GM19452 (cell line): Measurements from ENCODE around the gene PATJ.
"Not testable (repeated sequence)": the region's sequence is repeated elsewhere in the genome, so short reads cannot be mapped to it uniquely, and the experiment has no call there.

Source experiments
- ATAC-seq: cut with Tn5 transposase; IDR thresholded peaks from one replicate; pipeline ENCODE4 v1.9.1; 2021; ENCODE audit not compliant: unreplicated experiment

PATJ gene

DNA sequence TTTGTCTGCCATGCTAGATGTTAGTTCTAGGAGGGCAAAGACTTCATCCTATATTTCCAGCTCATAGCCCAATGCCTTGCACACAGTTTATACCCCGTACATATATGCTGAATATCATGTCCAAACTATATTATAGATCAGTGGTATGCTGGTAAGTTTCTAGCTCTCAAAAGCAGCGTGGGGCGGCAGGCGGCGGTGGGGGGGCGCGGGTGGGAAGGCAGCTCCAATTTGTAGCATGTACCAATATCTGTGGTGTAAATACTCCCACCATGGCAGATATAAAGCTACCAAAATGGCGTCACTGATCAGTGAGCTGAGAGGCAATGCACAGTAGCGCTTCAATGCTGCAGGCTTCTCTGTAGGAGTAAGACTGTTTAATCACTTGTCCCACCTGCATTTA, 77.1 kb downstream of the PATJ start:
- no peak for ATAC-seq

DNA sequence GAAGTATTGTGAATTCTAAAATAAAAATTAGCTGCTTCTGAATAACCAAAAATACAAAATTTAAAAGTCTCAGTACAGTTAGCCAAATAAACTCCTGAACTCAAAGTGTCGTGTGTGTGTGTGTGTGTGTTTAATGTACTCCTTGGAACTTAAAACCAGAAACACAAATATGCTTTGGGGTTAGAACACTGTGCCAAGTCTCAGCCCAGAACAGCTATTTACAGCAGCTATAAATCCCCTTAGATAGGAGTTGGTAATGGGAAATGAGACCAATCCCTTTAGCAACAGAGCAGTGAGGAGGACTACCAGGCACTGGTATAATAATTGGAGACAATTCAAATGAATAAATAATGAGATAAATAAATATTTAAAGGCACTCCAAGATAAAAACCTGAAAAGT, 83.1 kb downstream of the PATJ start:
- ATAC-seq, result no peak

DNA sequence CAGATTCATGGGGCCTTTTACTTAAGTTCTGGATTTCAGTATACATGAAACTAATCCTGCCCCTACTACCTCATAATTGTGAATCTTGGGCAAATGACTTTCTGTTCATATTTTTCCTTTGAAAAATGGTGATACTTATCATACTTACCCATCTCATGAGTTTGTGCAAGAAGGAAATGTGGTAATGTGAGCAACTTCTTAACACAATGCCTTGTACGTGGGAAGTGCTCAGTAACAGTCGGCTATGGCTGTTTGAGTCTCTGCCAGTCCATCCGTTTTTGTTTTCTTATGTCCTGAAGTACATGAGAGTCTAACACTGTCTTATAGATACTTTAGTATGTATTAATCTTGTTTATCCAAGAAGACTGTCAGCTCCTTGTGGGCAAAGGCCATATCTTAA, 86.5 kb downstream of the PATJ start:
- no peak for ATAC-seq

DNA sequence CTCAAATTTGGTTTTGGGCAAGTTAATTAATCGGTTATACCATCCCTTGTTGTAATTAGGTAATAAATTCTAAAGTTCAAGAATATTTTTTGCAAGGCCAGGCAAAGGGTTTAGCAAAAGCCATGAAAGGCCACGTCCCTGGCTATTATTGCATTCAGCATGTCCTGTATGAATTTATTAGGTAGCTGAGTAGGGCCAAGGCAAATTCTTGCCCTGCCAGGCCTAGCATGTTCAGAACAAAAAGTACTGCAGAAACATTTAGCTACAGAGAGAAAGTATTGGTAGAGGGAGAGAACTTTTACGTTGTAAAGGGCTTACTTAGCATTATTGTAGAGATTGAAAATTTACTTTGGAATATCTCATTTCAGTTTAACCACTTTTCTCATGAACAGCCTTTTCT, 94.4 kb downstream of the PATJ start:
- no peak for ATAC-seq

DNA sequence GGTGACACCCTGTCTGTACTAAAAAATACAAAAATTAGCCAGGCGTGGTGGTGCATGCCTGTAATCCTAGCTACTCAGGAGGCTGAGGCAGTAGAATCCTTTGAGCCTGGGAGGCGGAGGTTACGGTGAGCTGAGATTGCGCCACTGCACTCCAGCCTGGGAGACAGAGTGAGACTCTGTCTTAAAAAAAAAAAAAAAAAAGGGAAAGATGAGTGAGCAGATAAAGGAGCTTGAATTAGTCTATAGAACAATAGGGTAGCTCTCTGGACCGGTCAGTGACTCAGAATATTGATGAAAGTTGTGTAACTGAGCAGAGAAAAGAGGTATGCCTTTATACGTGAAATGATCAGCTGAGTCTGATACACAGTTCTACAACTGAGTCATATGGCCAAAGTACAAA, 95.3 kb downstream of the PATJ start:
- ATAC-seq, result not testable (repeated sequence)

DNA sequence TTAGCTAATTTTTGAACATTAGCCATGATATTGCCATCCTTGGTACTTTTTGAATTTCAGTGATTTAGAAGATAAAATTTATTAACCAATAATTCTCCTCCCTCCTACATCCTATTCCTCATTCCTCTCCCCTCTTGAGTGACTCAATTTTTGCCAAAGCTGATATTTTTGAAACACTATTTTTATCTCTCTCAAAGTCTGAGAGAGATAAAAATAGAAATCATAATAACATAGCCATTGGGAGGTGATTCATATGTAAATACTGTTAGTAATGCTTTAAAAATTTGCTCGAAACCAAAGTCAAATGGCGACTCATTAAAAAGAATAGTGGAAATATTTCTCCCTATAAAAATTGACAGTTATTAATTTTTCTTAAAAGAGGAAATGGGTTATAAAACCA, 97.4 kb downstream of the PATJ start:
- no peak for ATAC-seq

DNA sequence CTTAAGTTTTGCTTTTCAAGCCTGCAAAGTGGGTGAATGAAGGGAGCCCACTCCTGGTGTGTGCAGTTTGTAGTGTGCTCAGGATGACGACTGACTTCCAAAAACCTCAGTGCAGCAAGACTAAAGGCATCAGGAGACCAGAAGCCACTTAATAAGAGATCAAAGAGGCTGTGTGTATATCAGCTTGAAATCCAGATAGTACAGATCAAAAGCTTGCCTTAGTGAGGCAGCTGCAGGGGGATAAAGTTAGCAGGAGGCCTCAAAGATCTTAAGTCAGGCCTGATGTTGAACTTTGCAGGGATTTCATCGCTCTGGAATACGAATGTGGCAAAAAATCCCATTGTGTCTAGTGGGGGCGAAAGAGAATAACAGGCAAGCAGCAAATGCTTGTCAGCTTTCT, 99.8 kb downstream of the PATJ start:
- ATAC-seq, result no peak

DNA sequence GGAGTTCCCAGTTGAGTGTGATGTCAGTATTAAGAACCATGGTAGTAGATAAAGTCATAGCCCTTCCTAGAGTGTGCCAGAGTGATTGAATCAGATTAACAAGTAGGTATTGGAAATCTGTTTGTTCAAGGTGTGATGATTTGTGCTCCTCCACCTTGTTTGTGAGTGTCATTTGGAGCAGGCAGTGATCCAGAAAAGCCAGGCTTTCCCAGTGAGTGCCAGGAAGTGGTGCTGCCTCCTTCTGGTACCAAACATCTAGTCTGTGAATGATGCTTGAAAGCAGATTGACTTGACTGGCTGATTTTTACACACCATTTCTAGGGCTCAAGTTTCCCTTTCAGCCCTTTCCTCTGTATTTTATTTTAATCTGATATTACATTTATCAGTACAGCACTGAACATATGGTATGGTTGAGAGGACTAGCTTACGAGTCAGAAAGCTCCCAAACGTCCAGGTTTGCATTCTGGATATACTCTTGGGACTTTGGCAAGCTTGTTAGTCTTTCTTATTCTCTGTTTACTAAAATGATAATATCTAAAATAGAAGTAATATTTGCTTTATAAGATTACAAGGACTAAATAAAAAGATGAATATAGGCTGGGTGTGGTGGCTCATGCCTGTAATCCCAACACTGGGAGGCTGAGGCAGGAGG, 100.7 kb downstream of the PATJ start:
- no peak for ATAC-seq

DNA sequence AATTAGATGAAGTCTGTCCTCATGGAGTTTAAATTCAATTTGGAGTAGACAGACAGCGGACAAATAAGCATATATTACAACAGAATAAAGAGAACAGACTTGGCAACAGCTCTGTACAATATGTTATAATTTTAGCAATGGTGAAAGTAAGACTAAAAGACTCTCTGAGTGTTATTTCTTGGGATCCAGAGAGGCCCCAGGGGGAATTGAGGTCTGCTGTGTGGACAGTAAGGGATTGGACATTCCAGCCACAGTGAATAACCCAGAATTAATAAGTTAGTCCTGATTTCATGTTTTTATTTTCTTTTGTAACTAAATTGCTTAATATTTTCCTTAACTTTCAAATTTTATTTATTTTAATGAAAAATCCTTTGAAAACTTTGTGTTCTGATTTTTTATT, 101.7 kb downstream of the PATJ start:
- ATAC-seq, result no peak

DNA sequence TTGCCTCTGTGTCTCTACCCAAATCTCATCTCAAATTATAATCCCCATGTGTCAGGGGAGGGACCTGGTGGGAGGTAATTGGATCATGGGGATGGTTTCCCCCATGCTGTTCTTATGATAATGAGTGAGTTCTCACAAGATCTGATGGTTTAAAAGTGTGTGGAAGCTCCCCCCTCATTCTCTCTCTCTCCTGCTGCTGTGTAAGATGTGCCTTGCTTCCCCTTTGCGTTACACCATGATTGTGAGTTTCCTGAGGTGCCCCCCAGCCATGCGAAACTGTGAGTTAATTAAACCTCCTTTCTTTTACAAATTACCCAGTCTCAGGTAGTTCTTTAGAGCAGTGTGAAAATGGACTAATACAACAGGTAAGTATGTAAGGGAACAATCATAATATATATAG, 102.4 kb downstream of the PATJ start:
- ATAC-seq, result not testable (repeated sequence)

DNA sequence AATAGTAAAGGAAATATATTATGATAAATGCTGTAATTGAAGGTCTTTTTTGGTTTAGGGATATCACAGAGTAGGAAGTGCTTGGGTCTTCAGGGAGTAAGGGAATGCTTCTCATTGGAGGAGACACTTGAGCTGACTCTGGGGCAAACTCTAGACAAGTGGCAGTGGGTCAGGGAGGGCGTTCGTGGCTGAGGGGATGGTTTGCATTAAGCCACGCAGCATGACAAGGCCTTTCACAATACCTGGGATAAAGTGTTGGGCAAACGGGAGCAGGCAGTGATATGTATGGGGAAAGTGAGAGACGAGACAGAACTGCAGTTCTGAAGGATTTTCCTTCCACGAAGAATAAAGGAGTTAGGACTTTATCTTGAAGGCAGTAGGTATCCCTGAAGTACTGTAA, 109.0 kb downstream of the PATJ start:
- no peak for ATAC-seq

DNA sequence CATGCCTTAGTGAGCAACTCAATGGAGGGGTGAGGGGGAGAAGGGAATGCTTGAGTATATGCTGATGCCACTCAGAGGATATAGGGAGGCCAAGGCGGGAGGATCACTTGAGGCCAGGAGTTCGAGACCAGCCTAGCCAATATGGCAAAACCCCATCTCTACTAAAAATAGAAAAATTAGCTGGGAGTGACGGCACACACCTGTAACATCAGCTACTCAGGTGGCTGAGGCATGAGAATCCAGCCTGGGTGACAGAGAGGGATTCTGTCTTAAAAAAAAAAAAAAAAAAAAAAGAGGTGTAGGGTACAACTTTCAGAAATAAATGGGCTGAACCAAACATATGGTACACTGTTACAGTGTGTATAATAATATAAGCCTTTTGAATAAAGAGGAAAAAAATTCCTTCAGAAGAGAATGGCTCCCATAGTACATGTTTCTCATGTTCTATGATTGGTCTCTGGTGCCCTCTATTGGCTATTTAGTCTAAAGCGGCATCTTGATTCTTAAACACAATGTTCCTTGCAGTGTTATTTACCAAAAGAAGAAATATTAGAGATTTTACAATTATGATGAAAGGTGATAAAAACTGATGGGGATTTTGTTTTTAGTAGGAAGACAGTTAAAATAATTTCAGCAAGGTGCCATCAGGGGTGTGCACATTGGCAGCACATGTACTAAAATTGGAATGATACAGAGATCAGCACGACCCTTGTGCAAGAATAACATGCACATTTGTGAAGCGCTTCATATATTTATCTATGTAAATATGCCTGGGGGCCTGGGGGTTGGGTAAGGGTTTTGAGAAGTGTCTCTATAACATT, 109.8 kb downstream of the PATJ start:
- ATAC-seq, result no peak

DNA sequence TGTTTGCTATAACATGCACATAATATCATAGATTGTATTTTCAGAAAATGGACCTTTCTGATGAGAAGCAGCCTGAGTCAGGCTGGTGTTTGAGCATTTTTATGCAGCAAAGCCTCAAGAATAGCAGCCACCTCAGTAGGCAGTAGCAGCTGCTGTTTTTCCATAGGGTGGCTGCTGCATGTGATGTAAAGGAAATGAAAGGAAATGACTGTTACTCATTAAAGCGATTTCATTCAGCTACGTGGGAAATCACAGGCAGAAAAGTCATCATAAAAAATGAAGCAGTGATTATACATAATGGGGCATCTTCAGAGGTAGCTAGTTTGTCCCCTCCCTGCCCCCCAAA, 110.4 kb downstream of the PATJ start:
- no peak for ATAC-seq

DNA sequence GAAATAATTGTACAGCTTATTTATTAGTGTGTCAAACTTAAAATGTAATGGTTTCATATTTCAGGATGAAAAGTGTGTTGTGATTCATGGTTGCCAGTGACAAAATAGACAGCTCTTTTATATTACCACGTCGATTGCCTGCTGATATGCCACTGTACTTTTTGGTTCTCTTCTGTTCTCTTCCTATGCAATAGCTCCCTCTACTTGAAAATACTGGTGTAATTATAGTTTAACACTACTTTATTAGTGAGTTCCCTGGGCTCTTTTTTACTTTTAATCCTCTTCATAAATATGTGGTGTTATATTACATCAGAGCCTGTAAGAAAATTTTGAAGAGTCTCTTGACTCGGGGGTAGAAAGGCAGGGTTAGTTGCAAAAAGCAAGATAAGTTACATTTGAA, 111.3 kb downstream of the PATJ start:
- ATAC-seq, result no peak

DNA sequence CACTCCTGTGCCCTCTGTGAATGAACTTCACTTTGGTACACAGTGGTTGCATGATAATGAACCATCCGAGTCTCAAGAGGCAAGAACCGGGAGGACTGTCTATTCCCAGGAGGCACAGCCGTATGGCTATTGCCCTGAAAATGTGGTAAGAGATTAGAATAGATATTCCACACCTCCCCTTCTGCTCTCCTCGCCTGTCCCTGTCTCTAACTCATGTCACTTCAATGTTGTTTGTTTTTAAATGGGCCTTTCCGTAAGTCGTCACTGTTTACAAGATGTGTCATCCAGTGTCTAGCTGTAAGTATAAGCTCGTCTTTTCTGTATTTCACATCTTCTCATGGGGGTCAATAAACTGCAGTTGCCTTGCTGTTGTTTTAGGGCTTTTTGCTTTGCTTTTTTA, 122.2 kb downstream of the PATJ start:
- ATAC-seq, result no peak

DNA sequence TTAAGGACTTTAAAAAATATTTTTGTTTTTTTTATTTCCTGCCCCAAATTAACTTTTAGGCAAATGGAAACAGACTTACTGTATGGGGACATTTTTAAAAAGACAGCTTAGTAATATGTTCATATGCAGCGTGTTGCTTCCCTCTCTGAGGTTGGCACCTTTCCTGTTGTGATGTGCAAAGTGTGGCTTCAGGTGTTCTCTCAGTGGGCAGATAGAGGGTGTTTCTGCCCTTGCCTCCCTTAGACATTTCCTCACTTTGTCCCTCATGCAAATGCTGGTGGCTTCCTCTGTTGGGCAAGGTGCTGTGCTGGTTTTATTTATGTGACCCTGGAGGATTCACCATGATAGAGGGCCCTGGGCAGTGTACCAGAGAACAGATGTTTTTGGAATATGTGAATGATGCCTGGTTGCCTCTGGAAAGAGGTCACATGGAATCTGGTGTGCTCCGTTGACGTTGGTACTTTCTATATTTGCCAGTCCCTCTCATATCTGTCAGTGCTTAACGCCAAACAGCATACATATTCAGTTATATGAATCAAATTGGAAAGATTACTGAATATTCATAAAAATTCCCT, 123.5 kb downstream of the PATJ start:
- peak; percentile 61 for ATAC-seq

DNA sequence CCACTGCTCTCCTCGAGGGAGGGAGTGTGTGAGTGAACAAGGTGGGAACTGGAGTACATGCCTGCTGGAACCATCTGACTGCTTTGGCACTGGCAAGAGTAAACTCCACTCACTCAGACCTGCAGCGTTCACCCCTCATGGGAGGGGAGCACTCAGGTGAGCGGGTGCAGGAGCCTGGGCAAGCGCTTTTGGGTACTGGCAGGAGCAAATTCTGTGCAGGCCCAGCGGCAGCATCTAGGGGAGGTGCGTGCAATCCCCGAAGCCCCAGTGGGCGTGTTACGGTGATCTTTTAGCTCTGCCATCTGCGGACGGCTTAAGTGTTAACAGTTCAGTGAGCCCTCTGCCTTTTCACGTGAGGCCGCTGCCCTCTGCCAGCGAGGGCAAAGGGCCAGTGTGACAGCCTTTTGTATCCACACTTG, 127.4 kb downstream of the PATJ start:
- ATAC-seq, result no peak

DNA sequence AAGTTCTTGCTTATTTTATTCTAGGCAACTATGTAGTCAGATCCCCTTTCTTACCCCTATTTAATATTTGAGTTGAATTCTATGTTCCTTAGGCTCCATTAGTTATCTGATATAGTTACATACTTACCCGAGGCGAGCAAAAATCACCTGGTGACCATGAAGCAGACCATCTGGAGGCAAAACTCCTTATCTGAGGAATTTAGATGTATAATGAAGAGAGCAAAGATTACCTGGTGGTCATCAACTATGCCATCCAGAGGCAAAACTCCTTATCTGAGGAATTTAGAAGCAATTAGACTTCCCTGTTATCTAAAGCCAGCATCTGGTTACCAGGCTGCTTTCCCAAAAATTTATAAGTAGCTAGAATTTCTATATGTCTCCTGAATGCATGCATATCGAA, 129.9 kb downstream of the PATJ start:
- no peak for ATAC-seq

DNA sequence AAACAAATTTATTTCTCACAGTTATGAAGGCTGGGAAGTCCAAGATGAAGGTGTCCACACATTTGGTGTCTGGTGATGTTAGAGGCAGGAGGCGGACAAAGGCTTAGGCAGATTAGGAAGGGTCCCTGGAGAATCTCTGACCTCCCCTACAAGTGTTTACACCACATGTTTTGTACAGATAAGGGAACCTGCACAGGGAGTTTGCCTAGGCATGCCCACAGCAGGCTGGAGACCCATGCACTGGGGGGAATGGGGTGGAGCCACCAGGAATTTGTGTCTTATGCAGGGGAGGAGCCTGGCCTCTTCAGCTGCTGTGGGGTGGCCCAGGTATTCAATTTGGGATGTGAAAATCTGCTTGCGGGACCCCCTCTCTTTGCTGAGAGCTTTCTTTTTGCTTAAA, 131.3 kb downstream of the PATJ start:
- ATAC-seq, result no peak

DNA sequence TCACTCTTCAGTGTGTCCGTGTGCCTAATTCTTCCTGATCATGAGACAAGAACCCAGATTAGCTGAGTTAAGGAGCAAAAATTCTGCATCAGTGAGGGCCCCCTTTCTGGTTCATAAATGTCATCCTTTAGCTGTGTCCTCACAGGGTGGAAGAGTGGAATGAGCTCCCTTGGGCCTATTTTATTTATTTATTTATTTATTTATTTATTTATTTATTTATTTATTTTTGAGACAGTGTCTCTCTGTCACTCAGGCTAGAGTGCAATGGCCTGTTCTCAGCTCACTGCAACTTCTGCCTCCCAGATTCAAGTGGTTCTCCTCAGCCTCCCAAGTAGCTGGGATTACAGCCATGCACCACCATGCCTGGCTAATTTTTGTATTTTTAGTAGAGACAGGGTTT, 131.7 kb downstream of the PATJ start:
- no peak for ATAC-seq

DNA sequence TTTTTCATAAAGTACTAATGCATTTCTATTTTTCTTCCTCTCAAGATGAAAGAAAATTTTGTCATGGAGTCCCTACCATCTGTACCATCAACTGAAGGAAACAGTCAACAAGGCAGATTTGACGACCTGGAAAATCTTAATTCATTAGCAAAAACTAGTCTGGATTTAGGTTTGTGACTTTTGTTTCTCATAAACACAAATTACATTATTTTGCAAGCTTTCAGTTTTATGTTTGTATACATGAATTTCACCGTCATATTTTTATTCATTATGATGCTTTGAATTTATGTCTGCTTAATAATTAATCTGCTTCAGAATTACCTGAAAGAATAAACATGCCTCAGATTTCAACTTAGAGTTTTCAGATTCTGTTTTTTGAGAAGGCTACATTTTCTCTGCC, 132.9 kb downstream of the PATJ start:
- ATAC-seq, result no peak

DNA sequence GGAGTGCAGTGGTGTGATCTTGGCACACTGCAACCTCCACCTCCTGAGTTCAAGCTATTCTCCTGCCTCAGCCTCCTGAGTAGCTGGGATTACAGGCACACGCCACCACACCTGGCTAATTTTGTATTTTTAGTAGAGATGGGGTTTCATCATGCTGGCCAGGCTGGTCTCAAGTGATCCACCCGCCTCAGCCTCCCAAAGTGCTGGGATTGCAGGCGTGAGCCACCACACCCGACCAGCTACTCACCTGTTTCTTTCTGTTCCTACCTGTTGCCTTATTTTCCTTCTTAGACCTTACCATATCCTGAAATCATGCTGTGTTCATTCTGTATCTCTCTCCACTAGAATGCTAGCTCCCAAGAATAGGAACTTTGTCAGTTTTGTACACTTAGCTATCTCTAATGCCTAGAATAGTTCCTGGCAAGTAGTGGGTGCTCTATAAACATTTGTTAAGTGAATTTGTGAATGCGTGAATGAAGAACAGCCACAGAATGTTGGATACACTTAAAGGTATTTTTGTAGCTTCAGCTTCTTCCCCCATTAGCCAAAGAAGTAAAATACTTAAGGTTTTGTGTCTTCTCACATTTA, 137.7 kb downstream of the PATJ start:
- ATAC-seq, result not testable (repeated sequence)
